Panc1 (cell line): ENCODE data around the gene NTRK2.

ENCODE experiments used
- POLR2AphosphoS5 ChIP-seq: IDR thresholded peaks from 2 replicates; pipeline ENCODE4 v1.6.1; 2012; ENCODE audit warnings: mild to moderate bottlenecking, low read depth, low read length, moderate library complexity
- REST ChIP-seq, 2 experiments: IDR thresholded peaks; 2 replicates each; pipeline ENCODE4 v1.6.1; 2011 to 2012; ENCODE audit warnings: low read depth in 2 of 2, control low read depth in 1 of 2, low read length in 1 of 2, mild to moderate bottlenecking in 1 of 2, moderate library complexity in 1 of 2; ENCODE audit not compliant: insufficient read depth in 1 of 2
- SIN3A ChIP-seq: IDR thresholded peaks from 2 replicates; pipeline ENCODE4 v1.6.1; 2012; ENCODE audit warnings: low read depth, mild to moderate bottlenecking, low read length, moderate library complexity, borderline replicate concordance; ENCODE audit not compliant: insufficient read depth
- TCF7L2 ChIP-seq: IDR thresholded peaks from 2 replicates; pipeline ENCODE4 v1.6.1; 2011; ENCODE audit warnings: mild to moderate bottlenecking, low read depth, low read length, inconsistent platforms
- TF ChIP-seq, protein P1 (sequence below): fragments of 450-650 bp; IDR thresholded peaks from 2 replicates; pipeline ENCODE4 v1.5.1; 2017; ENCODE audit warnings: mild to moderate bottlenecking

DNA sequence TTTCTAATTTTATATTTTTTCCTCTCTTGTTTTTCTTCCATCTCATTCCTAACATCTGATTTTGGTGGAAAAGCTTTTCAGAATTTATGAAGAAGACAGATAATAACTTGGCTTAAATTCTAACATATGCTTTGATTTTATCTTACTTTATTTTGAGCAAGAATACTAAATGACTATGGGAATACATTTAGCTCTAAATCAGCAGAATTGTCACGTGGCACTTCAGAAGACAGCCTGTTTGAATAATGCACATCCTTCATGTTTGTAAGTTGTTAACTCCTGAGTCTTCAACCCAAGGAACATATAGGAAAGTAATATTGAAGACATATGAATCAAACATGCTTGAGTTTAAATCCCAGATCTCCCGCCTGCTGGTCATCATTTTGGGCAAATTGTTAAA is 90.3 kb downstream of the NTRK2 start:
- TF ChIP-seq, protein P1, sequence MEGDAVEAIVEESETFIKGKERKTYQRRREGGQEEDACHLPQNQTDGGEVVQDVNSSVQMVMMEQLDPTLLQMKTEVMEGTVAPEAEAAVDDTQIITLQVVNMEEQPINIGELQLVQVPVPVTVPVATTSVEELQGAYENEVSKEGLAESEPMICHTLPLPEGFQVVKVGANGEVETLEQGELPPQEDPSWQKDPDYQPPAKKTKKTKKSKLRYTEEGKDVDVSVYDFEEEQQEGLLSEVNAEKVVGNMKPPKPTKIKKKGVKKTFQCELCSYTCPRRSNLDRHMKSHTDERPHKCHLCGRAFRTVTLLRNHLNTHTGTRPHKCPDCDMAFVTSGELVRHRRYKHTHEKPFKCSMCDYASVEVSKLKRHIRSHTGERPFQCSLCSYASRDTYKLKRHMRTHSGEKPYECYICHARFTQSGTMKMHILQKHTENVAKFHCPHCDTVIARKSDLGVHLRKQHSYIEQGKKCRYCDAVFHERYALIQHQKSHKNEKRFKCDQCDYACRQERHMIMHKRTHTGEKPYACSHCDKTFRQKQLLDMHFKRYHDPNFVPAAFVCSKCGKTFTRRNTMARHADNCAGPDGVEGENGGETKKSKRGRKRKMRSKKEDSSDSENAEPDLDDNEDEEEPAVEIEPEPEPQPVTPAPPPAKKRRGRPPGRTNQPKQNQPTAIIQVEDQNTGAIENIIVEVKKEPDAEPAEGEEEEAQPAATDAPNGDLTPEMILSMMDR, result no peak
- no peak for TF ChIP-seq POLR2AphosphoS5
- TF ChIP-seq SIN3A, result no peak
- TF ChIP-seq REST (IDR thresholded peaks at IDR 0.05; ENCODE audit: insufficient read depth in 1 of 2, low read depth in 2 of 2, low read length in 1 of 2), result no peak
- no peak for TF ChIP-seq TCF7L2
